GM21576 (cell line): ENCODE data around the gene HECTD1.
A peak's percentile ranks its signal among the peaks of the same experiment; 100 is the strongest.
"Not testable (repeated sequence)": the region's sequence is repeated elsewhere in the genome, so short reads cannot be mapped to it uniquely, and the experiment has no call there.

Experiments used
- ATAC-seq: cut with Tn5 transposase; IDR thresholded peaks from one replicate; pipeline ENCODE4 v1.9.1; 2021; ENCODE audit warnings: mild to moderate bottlenecking, moderate library complexity; ENCODE audit not compliant: unreplicated experiment

The HECTD1 gene

DNA sequence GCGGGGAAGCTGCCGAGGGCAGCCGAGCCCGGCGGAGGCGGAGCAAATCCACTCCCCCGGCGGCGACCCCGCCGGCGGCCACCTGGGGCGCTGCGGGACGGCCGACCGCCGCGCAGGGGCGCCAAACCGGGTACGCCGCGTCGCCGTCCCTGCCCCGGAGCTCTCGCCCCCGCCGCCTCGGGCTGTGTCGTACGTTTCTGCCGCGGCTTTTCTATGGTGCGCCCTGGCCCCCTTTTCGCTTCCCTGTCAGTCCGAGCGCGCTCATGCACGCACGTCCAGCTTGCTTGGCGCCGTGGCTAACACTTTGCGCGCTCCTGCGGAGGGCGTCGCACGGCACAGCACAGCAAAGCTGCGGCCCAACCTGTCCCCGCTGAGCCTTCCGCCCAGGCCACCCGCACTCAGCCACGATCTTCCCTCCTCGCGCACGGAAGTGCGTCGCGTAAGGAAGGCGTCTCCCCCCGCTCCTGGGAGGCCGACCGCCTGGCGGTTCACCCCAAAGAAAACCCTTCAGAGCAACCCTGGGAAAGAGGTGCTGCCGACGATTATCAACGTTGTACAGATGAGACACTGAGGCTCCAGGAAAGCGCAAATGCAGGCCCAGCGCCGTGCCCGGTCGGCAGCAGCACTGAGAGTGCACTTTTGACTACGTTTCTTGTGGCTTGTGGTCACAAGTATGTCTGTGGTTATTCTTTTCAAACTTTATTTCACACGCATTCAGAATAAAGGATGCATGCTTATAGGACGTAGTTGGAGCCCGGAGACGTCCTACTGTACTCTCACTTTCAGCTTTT is at the start of gene HECTD1:
TSS of gene HECTD1 (minus strand) at position 39 of the 791 bp plus-strand sequence. CDS start 1,857 bp downstream, outside the sequence.
- peak; percentile 68 for ATAC-seq

DNA sequence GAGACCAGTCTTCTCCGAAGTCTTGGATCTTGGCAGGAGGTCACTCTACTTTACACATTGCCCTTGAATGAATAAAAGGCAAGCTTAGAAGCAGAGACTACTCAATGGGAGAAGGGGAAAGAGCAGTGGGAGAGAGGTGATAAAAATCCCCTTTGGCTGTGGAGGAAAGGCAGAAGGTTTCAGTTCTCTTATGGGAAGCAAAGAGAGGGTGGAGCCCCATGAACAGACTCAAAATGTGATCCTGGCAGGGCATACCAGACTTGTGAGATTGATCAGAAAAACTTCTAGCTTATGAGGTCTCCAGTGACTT is 49.6 kb upstream of the HECTD1 start:
- no peak for ATAC-seq

DNA sequence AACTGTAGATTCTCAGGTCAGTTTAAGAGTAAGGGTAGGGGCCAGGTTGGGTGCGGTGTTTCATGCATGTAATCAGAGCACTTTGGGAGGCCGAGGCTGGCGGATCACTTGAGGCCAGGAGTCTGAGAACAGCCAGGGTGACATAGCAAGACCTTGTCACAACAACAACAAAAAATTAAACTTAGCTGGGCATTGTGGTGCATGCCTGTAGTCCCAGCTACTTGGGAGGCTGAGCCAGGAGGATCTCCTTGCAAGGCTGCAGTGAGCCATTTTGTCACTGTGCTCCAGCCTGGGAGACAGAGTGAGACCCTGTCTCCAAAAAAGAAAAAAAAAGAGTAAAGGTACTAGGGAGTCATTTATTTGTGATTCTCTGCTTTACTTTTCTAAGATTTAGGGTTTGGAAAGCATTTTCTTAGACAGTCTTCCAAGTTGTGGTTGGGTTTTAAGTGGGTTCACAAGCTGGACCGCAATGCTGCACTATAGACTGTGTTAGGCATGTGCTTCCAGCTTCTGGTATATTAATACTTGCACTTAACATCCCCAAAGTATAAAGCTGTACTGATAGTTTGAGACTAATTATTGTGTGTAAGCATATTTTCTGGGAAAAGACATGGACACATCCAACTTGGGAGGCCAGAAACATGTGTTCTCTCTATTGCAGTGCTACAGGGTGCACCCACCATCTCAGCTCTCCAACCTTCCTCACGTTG is 49.1 kb upstream of the HECTD1 start:
- no peak for ATAC-seq

DNA sequence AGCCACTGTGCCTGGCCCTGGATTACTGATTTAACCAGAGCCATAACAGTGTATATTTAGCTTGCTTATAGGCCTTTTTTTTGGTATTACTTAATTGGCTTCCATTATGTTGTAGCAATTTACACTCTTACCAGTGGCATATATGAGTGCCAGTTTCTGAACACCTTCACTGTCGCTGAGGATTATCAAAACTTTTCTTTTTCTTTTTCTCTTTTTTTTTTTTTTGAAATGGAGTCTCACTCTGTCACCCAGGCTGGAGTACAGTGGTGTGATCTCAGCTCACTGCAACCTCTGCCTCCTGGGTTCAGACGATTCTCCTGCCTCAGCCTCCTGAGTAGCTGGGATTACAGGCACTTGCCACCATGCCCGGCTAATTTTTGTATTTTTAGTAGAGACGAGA is 48.3 kb upstream of the HECTD1 start:
- not testable (repeated sequence) for ATAC-seq

DNA sequence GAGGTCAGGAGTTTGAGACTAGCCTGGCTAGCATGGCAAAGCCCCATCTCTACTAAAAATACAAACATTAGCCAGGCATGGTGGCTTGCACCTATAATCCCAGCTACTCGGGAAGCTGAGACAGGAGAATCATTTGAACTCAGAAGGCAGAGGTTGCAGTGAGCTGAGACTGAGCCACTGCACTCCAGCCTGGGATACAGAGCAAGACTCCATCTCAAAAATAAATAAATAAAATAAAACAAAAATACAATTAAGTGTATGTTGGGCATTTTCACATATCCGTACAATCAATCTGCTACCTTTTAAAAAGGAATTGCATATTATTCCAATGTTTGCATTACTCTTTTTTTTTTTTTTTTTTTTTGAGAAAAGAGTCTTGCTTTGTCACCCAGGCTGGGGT is 47.7 kb upstream of the HECTD1 start:
- no peak for ATAC-seq

DNA sequence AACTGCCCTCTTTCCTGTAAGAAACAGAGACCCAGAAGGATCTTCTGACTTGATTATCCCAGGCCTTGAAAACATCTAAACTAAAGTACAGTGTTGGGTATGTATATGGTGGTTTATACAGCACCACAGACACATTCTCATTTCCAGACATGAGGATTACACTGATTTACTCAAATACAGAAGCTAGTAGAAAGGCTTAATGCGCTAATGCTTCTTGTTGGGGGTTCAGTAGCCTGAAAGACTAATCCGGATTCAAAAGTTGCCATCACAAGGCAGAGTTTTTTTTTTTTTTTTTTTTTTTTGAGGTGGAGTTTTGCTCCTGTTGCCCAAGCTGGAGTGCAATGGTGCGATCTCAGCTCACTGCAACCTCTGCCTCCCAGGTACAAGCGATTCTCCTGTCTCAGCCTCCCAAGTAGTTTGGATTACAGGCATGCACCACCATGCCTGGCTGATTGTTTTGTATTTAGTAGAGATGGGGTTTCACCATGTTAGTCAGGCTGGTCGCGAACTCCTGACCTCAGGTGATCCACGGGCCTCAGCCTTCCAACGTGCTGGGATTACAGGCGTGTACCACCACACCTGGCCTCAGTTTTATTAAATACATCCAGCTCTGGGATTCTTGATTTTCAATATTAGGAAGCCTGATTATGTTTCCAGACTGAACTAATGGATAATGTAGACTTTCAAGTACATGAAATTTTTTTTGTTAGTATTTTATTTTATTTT is 46.3 kb upstream of the HECTD1 start:
- ATAC-seq = no peak

DNA sequence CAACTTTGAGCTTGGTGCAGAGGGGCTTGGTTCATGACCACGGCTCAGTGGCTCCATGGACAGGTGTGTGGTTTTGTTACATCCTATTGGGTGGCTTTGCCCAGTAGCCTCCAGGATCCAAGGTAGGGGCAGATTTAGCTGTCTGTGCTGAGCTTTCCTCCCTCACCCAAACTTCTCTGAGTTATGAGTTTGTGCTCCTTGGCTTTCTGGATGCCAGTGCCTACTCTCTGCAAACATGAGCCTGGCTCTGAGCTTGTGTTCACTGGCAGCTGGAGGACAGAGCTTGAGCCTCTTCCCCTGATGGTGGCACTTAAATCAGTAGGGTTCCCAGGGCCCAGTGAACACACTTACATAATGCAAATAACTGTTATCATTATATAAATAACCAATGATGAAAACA is 45.3 kb upstream of the HECTD1 start:
- no peak for ATAC-seq

DNA sequence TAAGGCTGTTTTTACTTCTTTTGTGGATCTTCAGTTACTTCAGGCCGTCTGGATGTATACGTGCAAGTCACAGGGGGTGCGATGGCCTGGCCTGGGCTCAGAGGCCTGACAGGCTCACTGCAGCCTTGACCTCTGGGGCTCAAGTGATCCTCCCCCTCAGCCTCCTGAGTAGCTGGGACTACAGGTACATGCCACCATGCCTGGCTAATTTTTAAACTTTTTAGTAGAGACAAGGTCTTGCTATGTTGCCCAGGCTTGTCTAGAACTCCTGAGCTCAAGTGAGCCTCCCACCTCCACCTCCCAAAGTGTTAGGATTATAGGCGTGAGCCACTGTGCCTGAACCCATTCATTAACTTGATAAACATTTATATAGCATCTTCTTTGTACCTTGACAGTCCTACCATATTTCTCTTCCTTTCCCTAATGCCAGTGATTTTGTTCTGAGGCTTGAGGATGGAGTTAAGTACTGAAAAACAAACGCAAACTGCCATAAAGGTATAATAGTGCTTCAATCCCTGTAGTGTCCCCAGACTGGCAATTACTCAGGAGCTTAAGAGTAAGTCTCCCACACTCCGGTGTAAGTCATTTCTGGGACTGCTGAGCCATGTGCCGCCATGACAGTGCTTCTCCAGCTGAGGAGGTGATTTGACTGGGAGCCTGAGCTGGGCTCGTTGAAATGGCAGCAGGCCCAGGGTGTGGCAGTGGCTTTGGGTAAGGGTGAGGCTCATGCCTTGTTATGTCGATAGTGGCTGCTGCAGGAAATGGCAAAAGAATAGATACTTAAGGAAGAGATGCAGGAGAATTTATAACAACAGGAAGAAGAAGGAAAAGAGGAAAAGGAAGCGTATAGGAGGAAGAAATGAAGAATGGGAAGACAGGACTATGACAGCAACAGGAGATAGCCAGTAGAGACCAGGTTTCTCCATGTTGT is 43.7 kb upstream of the HECTD1 start:
- ATAC-seq = no peak

DNA sequence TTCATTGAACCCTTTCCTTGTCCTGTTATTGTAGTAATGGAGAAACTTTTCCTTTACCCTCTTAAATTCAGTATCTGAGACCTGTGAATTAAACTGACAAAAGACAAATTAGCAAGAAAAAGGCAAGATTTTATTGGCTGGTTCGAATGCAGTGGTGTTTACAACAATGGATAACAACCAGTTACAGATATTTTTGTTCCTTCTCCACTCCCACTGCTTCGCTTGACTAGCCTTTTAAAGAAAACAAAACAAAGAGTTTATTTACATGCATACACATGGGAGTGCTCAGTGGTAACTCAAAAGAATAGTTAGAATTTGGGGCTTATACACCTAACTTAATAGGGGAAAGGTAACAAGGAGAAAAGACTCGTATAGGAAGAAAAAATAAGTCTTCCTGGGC is 37.0 kb upstream of the HECTD1 start:
- ATAC-seq = no peak

DNA sequence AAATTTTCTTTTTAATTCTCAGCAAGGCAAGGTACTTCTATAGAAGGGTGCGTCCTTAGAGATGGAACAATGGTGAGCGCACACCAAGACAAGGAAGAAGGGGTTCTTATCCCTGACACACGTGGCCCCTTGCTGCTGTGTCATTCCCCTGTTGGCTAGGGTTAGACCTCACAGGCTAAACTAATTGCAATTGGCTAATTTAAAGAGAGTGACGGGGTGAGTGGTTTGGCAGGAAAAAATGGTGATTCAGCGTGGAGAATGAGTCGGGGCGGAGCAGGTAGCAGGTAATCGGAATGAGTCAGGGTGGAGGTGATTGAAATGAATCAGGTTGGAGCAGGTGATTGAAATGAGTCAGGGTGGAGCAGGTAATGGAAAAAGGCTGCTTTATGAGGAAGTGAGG is 36.3 kb upstream of the HECTD1 start:
- ATAC-seq = no peak

DNA sequence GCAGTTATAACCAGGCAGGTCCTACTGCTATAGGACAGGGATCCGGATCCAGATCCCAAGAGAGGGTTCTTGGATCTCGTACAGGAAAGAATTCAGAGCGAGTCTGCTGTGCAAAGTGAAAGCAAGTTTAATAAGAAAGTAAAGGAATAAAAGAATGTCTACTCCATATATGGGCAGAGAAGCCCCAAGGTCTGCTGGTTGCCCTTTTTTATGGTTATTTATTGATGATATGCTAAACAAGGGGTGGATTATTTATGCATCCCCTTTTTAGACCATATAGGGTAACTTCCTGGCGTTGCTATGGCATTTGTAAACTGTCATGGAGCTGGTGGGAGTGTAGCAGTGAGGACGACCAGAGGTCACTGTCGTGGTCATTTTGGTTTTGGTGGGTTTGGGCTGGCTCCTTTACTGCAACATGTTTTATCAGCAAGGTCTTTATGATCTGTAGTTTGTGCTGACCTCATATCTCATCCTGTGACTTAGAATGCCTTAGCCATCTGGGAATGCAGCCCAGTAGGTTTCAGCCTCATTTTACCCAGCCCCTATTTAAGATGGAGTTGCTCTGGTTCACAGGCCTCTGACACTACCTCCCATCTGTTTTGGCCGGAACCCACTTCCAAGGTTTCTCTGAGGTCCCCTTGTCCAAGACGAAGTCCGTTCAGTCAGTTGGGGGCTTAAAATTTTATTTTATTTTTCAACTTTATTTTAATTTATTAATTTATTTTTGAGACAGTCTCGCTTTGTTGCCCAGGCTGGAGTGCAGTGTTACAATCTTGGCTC is 34.8 kb upstream of the HECTD1 start:
- not testable (repeated sequence) for ATAC-seq

DNA sequence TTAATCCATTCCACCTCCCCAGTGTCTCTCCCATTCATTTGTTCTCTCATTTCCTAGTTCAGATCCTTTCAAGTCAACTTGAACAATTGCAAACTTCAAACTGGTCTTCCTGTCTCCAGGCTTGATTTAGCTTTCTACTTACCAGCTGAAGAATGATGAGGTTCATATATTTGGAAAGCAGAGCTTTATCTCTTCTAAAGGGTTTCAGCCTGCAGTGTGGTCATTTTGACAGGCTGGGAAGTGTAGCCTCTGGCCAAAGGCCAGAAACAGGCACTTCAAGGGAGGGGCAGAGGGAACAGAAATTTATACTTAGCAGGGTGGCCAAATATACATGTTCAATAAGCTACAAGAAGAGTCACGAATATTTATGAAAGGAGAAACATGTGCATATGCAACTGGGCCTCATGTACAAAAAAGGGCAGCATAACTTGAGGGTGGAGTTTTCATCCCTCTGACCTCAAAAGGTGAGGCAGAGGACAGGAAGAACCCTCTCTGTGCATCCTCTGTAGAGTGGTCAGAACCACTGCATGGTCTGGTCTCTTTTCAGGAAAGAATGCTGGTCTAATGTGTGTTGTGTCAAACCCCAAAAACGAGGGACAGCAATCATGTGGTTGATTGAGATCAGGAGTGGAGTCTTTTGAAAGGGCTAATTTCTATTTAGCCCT is 34.0 kb upstream of the HECTD1 start:
- no peak for ATAC-seq

DNA sequence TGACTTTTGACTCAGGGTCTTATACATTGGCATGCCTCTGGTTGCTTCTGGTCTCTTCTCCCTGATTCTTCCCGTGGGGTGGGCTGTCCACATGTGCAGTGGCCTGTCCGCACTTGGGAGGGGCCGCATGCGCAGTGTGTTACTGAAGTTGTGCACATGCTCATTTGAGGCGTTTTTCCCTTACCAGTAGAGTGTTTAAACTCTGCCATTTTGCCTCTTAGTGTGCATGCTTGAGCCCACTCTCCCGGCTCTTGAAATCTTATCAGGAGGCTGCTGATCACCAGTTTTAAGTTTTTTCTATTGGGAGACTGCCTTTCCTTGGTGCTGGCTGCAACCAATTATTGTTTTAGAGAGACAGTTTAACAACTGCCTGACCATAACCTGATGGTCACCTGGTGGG is 32.1 kb upstream of the HECTD1 start:
- ATAC-seq = no peak

DNA sequence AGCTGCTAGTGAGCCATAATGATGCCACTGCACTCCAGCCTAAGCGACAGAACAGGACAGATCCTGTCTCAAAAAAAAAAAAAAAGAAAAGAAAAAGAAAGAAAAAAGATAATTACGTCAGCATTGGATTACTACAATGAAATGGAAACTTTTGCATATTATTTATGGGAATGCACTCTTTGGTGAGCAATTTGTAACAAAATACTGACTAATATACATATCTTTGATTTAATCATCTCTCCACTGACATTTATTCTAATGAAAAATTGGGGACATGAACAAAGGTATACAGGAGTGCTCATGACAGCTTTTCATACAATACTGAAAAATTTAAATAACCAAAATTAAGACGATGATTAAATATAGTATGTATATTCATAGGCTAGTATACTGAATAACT is 27.9 kb upstream of the HECTD1 start:
- ATAC-seq = no peak

DNA sequence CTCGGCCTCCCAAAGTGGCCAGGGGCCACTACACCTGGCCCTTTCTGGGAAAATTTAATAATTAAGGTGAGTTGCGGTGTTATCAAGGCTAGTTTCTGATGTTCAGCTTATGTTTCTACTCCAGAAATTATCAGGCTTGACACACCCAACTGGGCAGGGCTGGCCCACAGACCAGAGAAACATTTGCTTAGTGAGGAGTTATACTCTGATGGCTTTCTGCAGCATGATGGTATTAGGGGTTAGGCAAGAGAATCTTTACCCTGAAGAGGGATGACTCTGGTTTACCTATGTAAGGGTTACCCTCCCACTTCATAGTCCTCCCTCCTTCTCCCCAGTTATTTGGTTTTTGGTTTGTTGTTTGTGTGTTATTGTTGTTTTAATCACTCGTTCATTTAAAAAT is 24.5 kb upstream of the HECTD1 start:
- ATAC-seq = no peak

DNA sequence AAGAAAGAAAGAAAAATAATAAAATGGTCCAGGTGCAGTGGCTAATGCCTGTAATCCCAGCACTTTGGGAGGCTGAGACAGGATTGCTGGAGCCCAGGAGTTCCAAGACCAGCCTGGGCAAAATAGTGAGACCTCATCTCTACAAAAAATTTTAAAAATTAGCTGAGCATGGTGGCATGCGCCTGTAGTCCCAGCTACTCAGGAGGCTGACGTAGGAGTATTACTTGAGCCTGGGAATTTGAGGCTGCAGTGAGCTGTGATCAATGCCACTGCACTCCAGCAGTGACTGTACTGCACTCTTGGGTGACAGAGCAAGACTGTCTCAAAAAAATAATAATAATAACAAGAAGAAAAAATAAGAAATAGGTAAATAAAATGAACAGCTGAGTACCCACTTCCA is 23.7 kb upstream of the HECTD1 start:
- not testable (repeated sequence) for ATAC-seq

DNA sequence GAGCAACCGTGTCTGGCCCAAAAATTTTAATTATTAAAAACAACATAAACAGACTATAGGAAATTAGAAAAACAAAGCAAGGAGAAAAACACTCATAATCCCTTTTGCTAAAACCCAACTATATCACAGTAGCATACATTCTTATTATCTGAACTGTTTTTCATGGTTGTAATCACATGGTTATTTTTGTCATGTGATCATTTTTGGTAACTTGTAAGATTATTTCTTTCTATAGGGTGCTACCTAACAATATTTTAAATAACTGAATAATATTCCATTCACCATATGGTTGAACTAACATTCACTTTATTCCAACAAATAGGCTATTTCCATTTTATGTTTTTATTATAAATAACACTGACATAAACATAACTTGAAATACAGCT is 23.0 kb upstream of the HECTD1 start:
- no peak for ATAC-seq

DNA sequence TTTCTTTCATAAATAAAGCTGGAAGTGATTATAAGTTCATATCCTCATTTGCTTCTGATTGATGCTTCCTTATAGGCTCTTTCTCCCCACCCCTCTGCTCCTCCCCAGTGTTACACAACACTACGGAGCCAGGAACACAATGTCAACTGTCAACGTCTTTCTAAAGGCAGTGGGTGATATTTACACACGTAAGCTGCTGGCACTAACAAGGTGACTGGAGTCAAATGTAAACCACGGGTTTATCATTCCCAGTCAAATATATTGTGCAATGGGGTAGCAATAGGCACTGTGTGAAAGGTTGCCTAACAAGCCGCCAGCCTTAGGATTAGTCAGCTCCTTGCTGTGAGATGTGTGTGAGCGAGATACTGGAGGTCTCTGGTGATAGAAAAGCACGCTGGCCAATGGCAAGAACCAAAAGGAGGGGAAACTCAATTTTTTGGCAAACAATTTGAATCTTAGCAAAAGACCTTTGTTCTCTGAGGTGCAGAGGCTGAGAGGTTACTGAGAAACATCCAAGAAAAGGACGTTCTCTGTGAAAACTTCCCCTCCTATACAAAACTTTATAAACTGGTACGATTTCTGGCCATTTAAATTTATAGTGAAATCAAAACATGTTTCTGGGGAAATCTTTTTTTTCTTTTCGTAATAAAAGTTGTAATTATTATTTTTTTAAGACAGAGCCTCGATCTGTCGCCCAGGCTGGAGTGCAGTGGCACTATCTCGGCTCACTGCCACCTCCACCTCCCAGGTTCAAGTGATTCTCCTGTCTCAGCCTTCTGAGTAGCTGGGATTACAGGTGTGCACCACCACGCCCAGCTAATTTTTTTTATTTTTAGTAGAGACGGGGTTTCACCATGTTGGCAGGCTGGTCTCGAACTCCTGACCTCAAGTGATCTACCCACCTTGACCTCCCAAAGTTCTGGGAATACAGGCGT is 22.3 kb upstream of the HECTD1 start:
- no peak for ATAC-seq

DNA sequence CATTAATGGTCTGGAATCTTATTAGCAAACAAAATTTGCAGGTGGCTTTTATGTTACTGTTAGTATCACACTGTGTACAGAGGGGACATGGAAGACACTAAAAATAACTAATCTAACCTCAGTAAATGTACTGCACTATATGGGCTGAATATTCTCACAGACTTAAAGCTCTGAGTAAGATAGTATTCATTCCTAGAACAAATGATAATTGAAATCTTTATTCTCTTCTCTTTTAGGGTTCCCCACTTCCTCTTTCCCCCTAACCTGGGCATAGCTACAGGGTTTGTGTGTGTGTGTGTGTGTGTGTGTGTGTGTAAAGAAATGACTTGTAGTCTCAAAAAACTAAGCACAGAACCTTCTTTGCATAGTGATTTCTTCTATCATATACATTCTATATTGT is 21.4 kb upstream of the HECTD1 start:
- peak; percentile 73 for ATAC-seq
